ENCODE results near the gene TMEM259.

GRCh38 chr19:1065606-1066109 is 44.7 kb upstream of the TMEM259 start:
- TF ChIP-seq BHLHE40 (IDR thresholded peaks at IDR 0.05; ENCODE audit: low read length) (no peak), ZNF121 (CRISPR knock-in tag; conservative IDR thresholded peaks at IDR 0.05) (no peak), FOXA1 (IDR thresholded peaks at IDR 0.05; ENCODE audit: borderline replicate concordance) (no peak), CTCF (IDR thresholded peaks at IDR 0.05 in 2 of 3, conservative IDR thresholded peaks at IDR 0.05 in 1 of 3; ENCODE audit: insufficient read depth in 2 of 3, low read depth in 1 of 3, low read length in 3 of 3) (no peak), ARNT (IDR thresholded peaks at IDR 0.05) (no peak), NR2C1 (IDR thresholded peaks at IDR 0.05) (no peak), NR2C1 (tag; IDR thresholded peaks at IDR 0.05) (no peak), ZNF3 (CRISPR knock-in tag; IDR thresholded peaks at IDR 0.05) (no peak)
